A549 (cell line): ENCODE measurements around the gene TMPO.

ENCODE experiments used
- CBX8 ChIP-seq: fragments of 200-600 bp; sonication (generic); IDR thresholded peaks from 2 replicates; pipeline ENCODE4 v1.6.1; 2016
- EP300 ChIP-seq, 2 experiments: fragments of >200 bp; sonication (Bioruptor Twin); formaldehyde crosslinking; IDR thresholded peaks; 2 replicates in 1 of 2; 3 replicates in 1 of 2; pipeline ENCODE4 v1.6.1; 2016 to 2017
- JUN ChIP-seq, 2 experiments: fragments of >200 bp; sonication (Bioruptor Twin); formaldehyde crosslinking; IDR thresholded peaks; 2 replicates in 1 of 2; 3 replicates in 1 of 2; pipeline ENCODE4 v1.6.1; 2016 to 2017
- KDM1A ChIP-seq: fragments of 200-600 bp; sonication (generic); IDR thresholded peaks from 2 replicates; pipeline ENCODE4 v1.6.1; 2016; ENCODE audit warnings: low read depth, mild to moderate bottlenecking
- MAZ ChIP-seq: fragments of 150-350 bp; IDR thresholded peaks from 2 replicates; pipeline ENCODE4 v1.6.1; 2014; ENCODE audit warnings: antibody characterized with exemption, low read depth, low read length, borderline replicate concordance
- NR3C1 ChIP-seq: fragments of >200 bp; sonication (Bioruptor Twin); formaldehyde crosslinking; IDR thresholded peaks from 3 replicates; pipeline ENCODE4 v1.6.1; 2017
- PHF8 ChIP-seq: fragments of 200-600 bp; sonication (generic); IDR thresholded peaks from 2 replicates; pipeline ENCODE4 v1.6.1; 2016; ENCODE audit warnings: low read depth, mild to moderate bottlenecking, antibody characterized with exemption, moderate library complexity, borderline replicate concordance
- POLR2A ChIP-seq: IDR thresholded peaks from 2 replicates; pipeline ENCODE4 v1.6.1; 2012; ENCODE audit warnings: mild to moderate bottlenecking, low read length
- SMC3 ChIP-seq: fragments of >200 bp; sonication (Bioruptor Twin); formaldehyde crosslinking; IDR thresholded peaks from 3 replicates; pipeline ENCODE4 v1.6.1; 2018; ENCODE audit warnings: inconsistent platforms
- SREBF2 ChIP-seq: fragments of 450-650 bp; IDR thresholded peaks from 2 replicates; pipeline ENCODE4 v1.6.1; 2014; ENCODE audit warnings: mild to moderate bottlenecking, moderate library complexity
- ZC3H11A ChIP-seq: fragments of 450-650 bp; IDR thresholded peaks from 2 replicates; pipeline ENCODE4 v1.6.1; 2014; ENCODE audit warnings: antibody characterized with exemption, mild to moderate bottlenecking
- TF ChIP-seq, protein P1 (sequence below): fragments of >200 bp; sonication (Bioruptor Twin); formaldehyde crosslinking; IDR thresholded peaks from 3 replicates; pipeline ENCODE4 v1.5.1; 2016
- TF ChIP-seq, protein P2 (sequence below): fragments of 150-350 bp; IDR thresholded peaks from 2 replicates; pipeline ENCODE4 v1.6.1; 2014; ENCODE audit warnings: low read depth, mild to moderate bottlenecking, low read length

DNA sequence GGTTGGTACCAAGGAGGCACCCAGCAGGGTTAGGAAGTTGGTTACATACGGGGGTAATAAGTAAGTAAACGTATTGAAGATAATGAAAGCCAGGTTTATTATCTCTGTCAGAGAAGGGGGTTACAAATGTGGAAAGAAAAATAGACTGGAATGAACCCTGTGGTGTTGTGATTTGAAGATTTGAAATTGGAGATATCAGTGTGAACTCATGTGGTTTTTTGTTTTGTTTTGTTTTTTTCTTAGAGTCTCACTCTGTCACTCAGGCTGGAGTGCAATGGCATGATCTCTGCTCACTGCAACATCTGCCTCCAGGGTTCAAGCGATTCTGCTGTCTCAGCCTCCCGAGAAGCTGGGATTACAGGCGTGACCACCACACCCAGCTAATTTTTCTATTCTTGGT is 64.0 kb downstream of the TMPO start:
- TF ChIP-seq, protein P1, sequence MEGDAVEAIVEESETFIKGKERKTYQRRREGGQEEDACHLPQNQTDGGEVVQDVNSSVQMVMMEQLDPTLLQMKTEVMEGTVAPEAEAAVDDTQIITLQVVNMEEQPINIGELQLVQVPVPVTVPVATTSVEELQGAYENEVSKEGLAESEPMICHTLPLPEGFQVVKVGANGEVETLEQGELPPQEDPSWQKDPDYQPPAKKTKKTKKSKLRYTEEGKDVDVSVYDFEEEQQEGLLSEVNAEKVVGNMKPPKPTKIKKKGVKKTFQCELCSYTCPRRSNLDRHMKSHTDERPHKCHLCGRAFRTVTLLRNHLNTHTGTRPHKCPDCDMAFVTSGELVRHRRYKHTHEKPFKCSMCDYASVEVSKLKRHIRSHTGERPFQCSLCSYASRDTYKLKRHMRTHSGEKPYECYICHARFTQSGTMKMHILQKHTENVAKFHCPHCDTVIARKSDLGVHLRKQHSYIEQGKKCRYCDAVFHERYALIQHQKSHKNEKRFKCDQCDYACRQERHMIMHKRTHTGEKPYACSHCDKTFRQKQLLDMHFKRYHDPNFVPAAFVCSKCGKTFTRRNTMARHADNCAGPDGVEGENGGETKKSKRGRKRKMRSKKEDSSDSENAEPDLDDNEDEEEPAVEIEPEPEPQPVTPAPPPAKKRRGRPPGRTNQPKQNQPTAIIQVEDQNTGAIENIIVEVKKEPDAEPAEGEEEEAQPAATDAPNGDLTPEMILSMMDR, result no peak
- no peak for TF ChIP-seq CBX8
- TF ChIP-seq NR3C1, result no peak
- TF ChIP-seq KDM1A, result no peak
- TF ChIP-seq MAZ, result no peak
- TF ChIP-seq, protein P2, sequence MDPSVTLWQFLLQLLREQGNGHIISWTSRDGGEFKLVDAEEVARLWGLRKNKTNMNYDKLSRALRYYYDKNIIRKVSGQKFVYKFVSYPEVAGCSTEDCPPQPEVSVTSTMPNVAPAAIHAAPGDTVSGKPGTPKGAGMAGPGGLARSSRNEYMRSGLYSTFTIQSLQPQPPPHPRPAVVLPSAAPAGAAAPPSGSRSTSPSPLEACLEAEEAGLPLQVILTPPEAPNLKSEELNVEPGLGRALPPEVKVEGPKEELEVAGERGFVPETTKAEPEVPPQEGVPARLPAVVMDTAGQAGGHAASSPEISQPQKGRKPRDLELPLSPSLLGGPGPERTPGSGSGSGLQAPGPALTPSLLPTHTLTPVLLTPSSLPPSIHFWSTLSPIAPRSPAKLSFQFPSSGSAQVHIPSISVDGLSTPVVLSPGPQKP, result no peak
- no peak for TF ChIP-seq SREBF2
- no peak for TF ChIP-seq EP300 (IDR thresholded peaks at IDR 0.05)
- no peak for TF ChIP-seq POLR2A
- TF ChIP-seq JUN (IDR thresholded peaks at IDR 0.05), result no peak
- no peak for TF ChIP-seq SMC3
- TF ChIP-seq ZC3H11A, result no peak
- TF ChIP-seq PHF8, result no peak
